A673 (cell line): ENCODE data around the gene CAMK2A.

Experiments used
- CTCF ChIP-seq: fragments of 300-800, 200-600 bp; sonication (generic); conservative IDR thresholded peaks from 2 replicates; pipeline ENCODE4 v1.5.1; 2017; ENCODE audit warnings: low read depth, mild to moderate bottlenecking, antibody characterized with exemption, low read length, moderate library complexity, mixed read lengths
- EZH2 ChIP-seq: fragments of 200-600 bp; sonication (generic); IDR thresholded peaks from 2 replicates; pipeline ENCODE4 v1.6.1; 2017; ENCODE audit warnings: borderline replicate concordance, low read depth, mild to moderate bottlenecking, mixed read lengths, antibody characterized with exemption, low read length; ENCODE audit not compliant: poor library complexity, severe bottlenecking

GRCh38 chr5:150317048-150318003 lies 27.8 kb upstream of the CAMK2A start:
- TF ChIP-seq CTCF (no peak), EZH2 (no peak)
